ENCODE results near the gene NCAM2.

- TF ChIP-seq CTCF (IDR thresholded peaks at IDR 0.05; ENCODE audit: poor library complexity, severe bottlenecking) (no peak), EZH2 (IDR thresholded peaks at IDR 0.05; ENCODE audit: borderline replicate concordance, insufficient read depth, low read length, poor library complexity, severe bottlenecking) (no peak), RAD21 (conservative IDR thresholded peaks at IDR 0.05) (no peak), TAF1 (IDR thresholded peaks at IDR 0.05; ENCODE audit: low read depth) (no peak)
These were observed 76.1 kb downstream of the NCAM2 start for GRCh38 chr21:21074305-21074704.
